Activated CD4-positive, alpha-beta T cell treated with anti-CD3 and anti-CD28 coated beads, Interleukin-2, amount 50 U/mL, for 1 hour (primary cell): ENCODE results near the gene PLEKHA7.

ENCODE experiments used
- DNase-seq: peaks from one replicate; pipeline ENCODE4 v3.0.0-alpha.2; 2020

Gene PLEKHA7

DNA sequence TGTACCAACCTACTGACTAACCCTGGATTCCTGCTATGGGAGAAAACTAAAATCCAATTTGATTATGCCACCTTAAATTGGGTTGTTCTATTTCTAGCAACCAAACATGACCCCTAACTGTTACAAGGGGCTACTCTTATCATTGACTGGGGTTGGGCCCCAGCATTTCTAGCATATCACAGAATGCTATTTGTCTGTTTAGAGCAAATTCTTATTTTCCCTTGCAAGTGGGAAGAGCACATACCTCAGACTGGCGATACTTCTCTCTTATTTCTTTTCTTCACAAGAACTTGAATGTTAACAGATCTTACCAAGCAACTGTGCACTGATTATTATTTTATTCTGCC, 182.0 kb downstream of the PLEKHA7 start:
- no peak for DNase-seq

DNA sequence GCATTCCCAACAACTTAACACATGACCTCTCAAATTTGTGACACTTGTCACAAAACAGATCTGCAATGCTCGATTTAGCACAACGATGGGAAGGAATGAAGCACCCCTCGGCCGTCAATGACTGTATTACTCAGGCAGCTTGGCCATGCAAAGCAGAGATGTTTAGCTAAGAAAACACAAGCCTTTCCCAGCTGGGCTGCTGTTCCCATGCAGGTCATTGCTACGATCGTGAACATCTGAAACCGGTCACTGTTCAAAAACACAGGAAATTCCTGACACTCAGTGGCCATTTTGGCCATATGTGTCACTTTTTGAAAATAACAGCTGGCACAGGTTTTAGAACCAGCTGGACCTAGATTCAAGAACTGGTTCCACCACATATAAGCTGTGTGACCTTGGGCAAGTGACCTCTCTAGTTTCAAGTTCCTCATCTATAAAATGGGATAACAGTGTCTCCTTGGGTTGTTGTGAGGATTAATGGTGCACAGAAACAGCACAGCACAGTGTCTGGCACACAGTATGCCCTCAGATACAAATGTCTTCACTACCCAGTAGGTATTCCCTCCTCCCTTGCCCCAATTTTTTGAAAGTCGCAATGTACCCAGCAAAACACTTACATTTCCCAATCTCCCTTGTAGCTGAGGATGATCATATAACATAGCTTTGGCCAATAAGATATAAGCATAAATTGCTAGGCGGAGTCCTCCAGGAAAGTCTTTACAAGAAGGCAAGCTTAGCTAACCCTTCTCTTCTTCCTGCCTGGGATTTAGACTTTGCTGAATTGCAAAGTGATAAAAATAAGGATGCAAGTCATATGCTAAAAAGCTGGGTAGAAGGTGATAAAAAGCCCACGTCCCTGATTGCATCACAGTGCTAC, 182.7 kb downstream of the PLEKHA7 start:
- DNase-seq, result no peak

DNA sequence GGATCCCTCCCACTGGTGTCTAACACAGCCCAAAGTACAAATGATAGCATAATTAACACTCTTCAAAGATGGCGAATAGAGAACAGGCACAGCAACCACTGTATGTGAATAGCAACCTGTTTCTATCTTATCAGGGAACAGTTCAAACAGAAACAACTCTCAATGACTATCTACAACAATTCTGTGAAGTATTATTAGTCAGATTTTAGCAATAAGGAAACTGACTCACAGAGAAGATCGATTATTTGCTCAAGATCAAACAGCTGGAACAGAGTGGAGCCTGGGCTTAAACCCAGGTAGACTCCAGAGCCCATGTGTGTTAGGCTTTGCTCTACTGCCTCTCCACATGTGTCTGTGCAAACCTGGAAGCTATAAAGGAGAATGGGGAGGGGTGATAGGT, 187.1 kb downstream of the PLEKHA7 start:
- DNase-seq, result no peak

DNA sequence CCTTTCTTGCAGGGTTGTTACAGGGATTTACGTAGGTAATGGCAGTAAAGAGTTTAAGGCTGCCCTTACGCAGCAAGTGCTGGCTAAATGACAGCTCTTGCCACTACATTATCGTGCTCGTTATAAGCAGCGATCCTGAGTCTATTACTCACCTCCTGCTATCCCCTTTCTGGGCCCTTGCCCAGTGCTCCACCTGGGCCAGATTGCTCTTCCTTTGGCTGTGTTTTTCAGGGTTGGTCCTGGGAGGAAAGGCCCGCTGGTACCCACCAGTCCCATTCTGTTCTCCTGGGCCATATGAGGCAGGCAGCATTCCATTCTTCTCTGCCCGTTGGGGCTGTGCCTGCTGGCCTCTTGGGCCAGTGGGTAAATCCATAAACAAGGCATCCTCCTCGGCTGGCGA, 188.2 kb downstream of the PLEKHA7 start:
- DNase-seq, result no peak

DNA sequence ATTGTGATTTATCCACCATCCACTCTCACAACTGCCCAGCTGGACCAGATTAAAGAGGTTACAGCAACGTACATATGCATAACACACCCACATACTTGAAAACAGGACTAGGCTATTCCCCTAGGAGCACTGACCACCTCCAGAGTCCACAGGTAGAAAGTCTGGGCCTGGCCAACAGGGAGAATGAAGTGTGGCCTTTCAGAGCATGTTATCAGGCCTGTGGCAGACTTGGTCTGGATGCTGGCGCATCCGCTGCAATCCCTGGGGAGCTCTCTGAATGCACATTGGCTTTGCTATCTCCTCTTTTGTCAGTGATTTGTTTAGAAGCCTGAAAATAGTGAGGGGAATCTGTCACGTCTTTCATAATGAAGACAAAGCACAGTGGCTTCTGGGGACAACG, 189.1 kb downstream of the PLEKHA7 start:
- no peak for DNase-seq

DNA sequence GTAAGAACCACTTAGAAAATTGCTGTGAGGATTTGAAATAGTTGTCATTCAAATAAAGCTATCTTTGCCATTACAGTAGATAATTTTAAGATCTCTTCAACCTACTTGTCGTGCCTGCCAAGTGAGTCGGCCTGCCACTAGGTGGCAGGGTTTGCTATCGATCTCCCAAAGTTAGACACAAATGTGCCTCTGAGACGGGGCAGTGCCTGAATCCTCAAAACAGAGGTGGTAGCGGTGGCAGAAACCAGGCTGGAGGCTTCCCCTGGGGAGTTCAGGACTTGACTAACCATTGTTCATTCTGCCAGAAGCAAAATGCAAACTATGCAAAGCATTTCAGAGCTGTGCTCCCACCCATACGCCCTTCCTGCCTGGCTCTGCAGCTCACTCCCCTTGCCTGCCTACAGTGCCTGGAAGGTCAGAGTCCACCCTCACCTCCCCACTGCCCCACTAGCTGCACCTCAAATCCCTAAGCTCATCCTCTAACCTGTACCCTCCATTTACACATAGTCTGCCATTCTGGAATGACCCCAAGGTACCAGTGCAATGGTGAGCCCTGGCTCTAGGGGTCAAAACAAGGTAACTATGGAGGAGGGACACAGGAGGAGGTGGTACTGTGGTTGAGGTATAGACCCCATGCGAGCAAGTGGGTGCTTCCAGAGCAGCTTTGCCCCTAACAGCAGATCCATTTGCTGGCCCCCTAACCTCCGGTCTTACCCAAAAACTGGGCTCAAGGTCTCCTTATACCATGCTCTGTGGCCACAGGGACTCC, 193.7 kb downstream of the PLEKHA7 start:
- DNase-seq, result peak; percentile 60

- DNase-seq, result no peak
Observed at GRCh38 chr11:16818284-16818683, 195.9 kb downstream of the PLEKHA7 start.

DNA sequence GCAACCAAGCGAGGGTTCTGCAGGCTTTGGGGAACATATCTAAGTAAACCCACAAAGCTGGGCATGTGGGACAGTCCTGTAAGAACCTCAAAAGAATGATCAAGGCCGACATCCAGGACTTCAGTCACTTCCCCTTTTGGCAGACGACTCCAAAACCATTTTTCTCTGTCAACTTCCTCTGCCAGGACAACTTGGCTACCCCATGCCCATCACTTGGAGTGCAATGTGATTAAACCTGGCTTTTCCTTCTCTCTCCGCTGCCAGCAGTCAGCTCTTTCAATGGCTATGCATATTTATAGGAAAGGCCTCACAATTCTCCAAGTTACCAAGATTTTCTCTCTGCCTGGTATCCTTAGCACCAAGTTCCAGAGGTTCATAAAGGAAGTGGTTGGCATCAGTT, 196.9 kb downstream of the PLEKHA7 start:
- DNase-seq, result no peak

DNA sequence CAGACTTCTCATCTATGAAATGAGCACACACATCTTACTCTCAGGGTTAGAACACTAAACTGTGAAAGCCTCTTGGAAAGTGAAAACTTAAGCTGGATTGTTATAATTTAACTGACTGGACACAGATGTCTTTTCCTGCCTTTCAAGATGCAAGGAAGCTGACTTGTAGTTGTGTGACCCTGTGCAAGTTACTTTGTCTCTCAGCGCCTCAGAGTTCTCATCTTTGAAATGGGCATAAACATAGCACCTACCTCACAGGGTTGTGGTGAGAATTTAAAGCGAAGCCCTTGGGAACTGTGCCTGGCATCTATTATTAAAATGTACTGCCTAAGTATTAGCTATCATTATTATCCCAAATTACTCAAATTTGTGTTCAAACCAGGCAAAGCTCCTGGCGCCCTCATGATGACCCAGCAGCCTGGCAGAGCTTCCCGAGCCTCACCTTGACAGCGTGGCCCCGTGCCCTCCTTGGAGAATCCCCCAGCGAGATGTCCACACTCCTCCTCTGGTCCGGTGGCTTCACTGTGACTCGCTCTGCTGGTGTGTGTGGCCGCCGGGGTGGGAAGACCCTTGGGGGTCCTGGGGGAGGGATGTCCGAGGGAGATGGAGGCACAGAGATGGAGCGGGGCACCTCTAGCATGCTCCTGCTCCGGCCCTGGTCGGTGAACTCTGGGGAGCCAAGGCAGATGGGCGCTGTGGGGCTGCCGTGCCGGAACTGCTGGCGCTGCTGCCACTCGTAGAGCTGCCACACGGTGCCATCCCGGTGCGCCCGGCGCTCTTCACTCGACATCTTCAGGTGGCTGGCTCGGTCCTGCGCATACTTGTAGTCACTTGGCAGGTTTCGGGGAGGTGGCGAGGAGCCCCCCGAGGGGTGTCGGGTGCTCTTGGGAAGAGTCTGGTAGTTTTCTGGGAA, 197.6 kb downstream of the PLEKHA7 start:
- DNase-seq, result no peak

DNA sequence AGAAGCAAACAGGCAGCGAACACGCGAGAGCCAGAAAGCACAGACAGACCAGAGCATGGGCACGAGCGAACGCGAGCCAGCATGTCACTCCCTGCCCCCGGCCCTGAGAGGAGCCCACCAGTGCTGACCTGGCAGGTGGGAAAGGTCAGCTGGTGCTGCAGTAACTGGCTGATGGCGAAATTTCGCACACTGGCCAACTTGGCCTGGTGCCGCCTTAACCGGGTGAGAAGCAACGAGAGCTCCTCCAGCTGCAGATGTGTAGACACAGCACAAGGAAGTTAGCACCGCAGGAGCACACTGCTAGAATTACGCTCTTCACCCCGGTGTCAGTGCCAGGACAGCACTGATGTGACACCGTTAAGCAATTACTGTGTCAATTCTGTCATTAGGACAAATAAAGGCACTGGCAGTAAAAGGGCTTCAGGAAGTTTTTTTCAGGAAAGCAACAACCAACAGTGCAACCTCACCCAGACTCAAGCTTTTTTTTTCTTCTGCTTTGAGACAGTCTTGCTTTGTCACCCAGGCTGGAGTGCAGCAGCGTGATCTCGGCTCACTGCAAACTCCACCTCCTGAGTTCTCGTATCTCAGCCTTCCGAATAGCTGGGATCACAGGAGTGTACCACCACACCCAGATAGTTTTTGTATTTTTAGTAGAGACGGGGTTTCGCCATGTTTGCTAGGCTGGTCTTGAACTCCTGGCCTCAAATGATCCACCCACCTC, 199.0 kb downstream of the PLEKHA7 start:
- no peak for DNase-seq

- no peak for DNase-seq
Observed at GRCh38 chr11:16814410-16815046, 199.7 kb downstream of the PLEKHA7 start.

- DNase-seq, result no peak
Observed at GRCh38 chr11:16813126-16813525, 201.1 kb downstream of the PLEKHA7 start.

DNA sequence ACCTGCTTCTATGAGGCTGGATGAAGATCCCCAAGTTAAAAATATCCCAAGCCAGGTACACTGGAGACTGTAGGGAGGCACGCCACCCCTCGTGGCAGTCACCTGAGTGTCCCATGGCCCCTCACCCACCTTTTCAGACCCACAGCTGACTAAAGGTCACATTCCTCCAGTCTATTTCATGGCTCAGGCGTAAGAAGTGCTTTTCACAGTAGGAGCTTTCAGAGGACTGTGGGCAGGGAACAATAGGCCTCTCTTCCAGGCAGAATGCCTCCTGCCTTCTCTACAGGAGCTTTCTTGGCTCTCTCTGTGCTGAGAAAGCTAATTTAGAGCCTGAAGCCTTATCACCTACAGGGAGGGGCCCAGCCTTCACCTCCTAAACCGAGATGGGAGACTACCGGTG, 201.9 kb downstream of the PLEKHA7 start:
- DNase-seq, result no peak

DNA sequence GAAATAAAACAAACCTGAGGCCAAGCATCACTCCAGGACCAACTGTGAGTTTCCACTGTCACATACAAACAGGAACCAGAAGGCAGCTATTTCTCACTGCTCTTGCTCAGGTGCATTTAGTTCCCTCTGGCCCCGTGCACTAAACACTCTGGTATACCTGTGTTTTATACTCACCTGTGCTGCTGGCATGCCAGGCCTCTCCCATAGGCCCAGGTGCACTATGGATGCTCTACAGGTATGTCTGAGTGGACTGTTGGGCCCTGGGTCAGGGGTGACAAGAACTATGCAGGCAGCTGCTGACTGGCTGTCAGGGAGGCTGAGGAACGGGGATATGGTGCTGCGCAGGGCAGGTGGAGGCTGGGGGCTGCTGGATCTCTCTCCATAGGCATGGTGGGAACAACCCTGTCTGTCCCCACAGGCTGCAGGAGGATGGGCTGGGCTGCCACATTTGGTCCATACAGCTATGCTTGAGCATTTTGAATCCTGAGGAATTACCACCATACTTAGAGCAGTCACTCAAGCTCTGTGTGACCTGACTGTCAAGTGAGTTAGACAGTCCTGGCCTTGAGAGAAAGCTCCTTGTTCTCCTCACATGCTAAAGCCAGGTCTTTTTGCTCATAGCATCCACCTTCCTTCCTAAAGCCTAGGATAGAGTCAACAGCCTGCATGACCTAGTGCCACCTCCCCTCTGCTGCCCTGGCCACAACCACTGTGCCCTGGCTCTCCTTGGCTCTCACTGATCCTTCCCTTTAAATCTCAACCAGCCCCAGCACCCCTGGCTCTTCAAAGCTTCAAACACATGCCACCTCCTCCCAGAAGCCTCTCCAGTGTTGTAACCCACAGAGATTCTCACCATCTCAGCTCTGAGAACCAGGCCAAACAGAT, 202.8 kb downstream of the PLEKHA7 start:
- no peak for DNase-seq

- DNase-seq, result no peak
Observed at GRCh38 chr11:16809886-16810668, 204.1 kb downstream of the PLEKHA7 start.

GRCh38 chr11:16807306-16807705, 206.9 kb downstream of the PLEKHA7 start:
- DNase-seq, result no peak

- DNase-seq, result no peak
Observed at GRCh38 chr11:16806791-16807190, 207.4 kb downstream of the PLEKHA7 start.

GRCh38 chr11:16805938-16806337, 208.3 kb downstream of the PLEKHA7 start:
- no peak for DNase-seq

DNA sequence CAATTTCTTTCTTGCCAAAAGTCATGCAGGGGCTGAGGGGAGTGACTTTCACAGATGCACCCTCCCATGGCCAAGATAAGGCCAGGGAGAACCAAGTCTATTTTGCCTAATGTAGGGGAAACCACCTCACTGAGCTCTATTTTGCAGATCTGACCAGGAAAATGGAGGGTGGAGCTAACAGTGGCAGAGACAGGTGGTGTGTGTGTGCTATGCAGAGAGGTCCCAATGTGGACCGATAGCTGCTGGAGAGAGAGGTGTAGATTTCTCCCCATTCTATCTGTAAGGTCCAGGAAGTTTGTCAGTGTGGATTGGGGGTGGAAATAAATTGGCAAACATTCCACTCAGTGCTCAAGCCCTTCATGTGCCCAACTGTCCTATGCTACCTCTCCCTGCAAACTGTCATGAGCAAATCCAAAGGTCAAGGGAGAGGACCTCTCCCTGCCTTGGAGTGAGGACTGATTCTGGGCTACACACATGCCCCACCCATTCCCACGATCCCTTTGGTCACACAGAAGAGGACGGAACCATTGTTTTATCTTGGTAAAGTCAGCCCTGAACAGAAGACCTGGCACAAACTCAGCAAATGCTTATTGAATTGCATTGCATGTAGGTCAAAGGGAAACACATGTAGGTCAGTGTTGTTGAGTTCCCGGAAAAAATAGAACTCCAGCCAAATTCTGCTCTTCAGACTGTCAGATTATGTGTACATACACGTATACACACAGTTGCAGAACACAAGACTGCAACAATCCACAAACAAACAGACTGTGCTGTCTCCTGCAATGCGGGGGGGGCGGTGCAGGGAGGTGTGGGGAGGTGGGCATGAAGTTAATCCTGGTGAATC, 209.9 kb downstream of the PLEKHA7 start:
- DNase-seq, result no peak
